WI38 (cell line): ENCODE measurements around the gene MEOX1.

ENCODE experiments used
- H3K4me3 ChIP-seq: 2 replicates; pipeline ENCODE4 v1.5.1; 2011; ENCODE audit warnings: low read depth, mild to moderate bottlenecking, control low read depth, low read length
- TF ChIP-seq, protein P1 (sequence below): IDR thresholded peaks from 2 replicates; pipeline ENCODE4 v1.5.1; 2012; ENCODE audit warnings: low read depth, mild to moderate bottlenecking, control low read depth, low read length

MEOX1 gene

DNA sequence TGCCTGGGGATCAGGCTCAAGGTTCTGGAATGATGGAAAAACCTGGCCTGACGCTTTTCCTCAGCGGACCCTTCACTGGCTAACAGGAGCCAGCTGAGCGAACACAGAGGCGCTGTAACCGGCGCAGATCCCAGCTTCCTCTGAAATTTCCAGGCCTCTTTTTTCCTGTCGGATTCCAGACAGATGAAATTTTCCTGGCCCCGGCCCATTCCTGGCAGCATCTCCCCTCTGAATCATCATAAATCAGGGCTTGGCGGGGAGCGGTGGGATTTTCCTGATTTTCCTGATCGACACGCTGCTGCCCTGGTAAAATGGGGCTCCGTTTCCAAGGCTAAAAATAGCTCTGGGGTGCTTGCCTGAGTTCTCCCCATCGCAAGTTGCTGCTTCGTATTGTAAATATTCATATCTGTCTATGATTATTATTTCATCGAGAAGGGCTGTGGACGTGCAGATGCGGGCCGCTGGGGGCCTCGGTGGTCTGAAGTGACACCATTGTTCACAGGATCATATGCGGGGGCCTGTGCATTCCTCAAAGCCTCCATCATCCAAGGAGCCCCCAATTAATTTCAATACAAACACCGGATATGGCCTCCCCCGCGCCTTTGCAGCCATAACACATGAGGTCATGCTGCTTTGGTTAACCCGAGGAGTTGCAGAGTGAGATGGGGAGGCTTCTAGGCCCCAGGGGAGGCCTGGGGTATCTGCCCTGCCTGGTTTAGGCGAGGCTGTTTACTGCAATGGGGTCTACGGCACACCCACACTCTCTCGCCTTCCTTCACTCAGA is 69.8 kb downstream of the MEOX1 start:
- TF ChIP-seq, protein P1, sequence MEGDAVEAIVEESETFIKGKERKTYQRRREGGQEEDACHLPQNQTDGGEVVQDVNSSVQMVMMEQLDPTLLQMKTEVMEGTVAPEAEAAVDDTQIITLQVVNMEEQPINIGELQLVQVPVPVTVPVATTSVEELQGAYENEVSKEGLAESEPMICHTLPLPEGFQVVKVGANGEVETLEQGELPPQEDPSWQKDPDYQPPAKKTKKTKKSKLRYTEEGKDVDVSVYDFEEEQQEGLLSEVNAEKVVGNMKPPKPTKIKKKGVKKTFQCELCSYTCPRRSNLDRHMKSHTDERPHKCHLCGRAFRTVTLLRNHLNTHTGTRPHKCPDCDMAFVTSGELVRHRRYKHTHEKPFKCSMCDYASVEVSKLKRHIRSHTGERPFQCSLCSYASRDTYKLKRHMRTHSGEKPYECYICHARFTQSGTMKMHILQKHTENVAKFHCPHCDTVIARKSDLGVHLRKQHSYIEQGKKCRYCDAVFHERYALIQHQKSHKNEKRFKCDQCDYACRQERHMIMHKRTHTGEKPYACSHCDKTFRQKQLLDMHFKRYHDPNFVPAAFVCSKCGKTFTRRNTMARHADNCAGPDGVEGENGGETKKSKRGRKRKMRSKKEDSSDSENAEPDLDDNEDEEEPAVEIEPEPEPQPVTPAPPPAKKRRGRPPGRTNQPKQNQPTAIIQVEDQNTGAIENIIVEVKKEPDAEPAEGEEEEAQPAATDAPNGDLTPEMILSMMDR: no peak
- H3K4me3 ChIP-seq: no peak overlapping the region

DNA sequence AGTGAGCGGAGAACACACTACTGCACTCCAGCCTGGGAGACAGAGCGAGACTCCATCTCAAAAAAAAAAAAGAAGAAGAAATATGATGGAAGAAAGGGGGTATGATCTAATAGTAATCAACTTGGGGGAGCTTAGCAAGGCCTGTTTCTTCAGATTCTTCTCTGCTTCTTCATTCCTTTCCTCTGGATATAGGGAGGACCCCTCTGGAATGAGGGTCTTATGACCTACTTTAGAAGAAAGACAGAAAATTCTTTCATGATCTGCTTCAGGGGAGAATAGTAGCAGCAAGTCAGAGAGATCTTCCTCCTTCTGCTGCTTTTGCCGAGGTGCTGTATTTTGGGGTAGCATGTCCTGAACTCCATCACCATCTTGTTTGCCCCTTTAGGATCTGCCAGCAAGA is 70.7 kb downstream of the MEOX1 start:
- TF ChIP-seq, protein P1: no peak
- no peak overlapping the region for H3K4me3 ChIP-seq
